ENCODE measurements around the gene ATP6V0B. TPM values are rescaled to one million over a fixed set of nuclear protein-coding genes. Genes with fewer than 3 reads are reported as not detected.

The ATP6V0B gene
- total and polyA plus RNA-seq, 10 of the 15 experiments (the other 5 are each of a cell fraction or from before 2014, with no cell fraction given) = 65.3 to 250 (median 144) TPM

DNA sequence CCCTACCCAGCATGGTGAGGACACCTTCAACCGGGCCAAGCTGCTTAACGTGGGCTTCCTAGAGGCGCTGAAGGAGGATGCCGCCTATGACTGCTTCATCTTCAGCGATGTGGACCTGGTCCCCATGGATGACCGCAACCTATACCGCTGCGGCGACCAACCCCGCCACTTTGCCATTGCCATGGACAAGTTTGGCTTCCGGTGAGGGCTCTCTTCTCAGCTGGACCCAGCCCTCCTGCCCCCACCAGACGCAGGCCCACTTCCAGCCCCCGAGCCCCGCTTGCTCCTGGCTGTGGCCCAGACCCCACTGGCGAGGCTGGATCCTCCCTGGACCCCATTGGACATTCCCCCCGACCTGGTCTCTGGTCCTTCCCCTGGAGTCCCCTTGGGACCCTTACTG is 10.1 kb downstream of the ATP6V0B start:
- Histone ChIP-seq H3K9me3 (replicated peaks; ENCODE audit: control insufficient read depth, insufficient read depth, low read length) (no peaks in the 10 kb centered on the region), H3K36me3 (ENCODE audit: control insufficient read depth in 2 of 2, insufficient read depth in 2 of 2, low read length in 1 of 2) (peaks cover 0 to 4% of the 10 kb centered on the region in 2 experiments; a peak in 3 of 4 replicates), H3K27ac (ENCODE audit: control insufficient read depth, insufficient read depth) (no peak overlapping the region), H3K4me1 (ENCODE audit: control insufficient read depth, insufficient read depth, low read length) (peaks cover 8% of the 10 kb centered on the region), H3K79me2 (ENCODE audit: control insufficient read depth, insufficient read depth, low read length) (peaks cover 9% of the 10 kb centered on the region), H3K4me3 (no peak overlapping the region), H3K9ac (ENCODE audit: control insufficient read depth, insufficient read depth, low read length) (no peak overlapping the region), H3K27me3 (replicated peaks in 1 of 2; ENCODE audit: control insufficient read depth in 2 of 2, insufficient read depth in 2 of 2, low read length in 1 of 2) (no peaks in the 10 kb centered on the region), H4K20me1 (ENCODE audit: control insufficient read depth, insufficient read depth) (no peaks in the 10 kb centered on the region), H2AFZ (ENCODE audit: control insufficient read depth, low read depth, low read length) (no peak overlapping the region), H3K4me2 (ENCODE audit: control insufficient read depth, insufficient read depth) (no peak overlapping the region)
- 88% methylated on average over 16 of the region's 16 CpGs for WGBS (ENCODE audit: insufficient coverage, insufficient replicate concordance, low lambda C conversion rate, missing lambda C conversion rate)
- in situ Hi-C loops (cut with MboI) = no loop called here
- ChIA-PET POLR2A (no interaction called here), CTCF (no interaction called here), RAD21 (ENCODE audit: unreplicated experiment) (no interaction called here), SMC1A (ENCODE audit: uncharacterized antibody, unreplicated experiment) (no interaction called here)
- ATAC-seq (no peak), FAIRE-seq (no peak), DNase-seq (ENCODE audit: low read depth, low spot score) (no peak)
- intact Hi-C loops (cut with micrococcal nuclease; ENCODE audit: unreplicated experiment) = no loop called here
- BruUV-seq (replicated peaks) = no TSS peak
- TF ChIP-seq ZZZ3 (IDR thresholded peaks at IDR 0.05; ENCODE audit: control insufficient read depth, insufficient read length, low read depth) (no peak), SP1 (IDR thresholded peaks at IDR 0.05; ENCODE audit: low read depth, low read length) (no peak), GABPA (IDR thresholded peaks at IDR 0.05; ENCODE audit: low read depth) (no peak), MYB (IDR thresholded peaks at IDR 0.05; ENCODE audit: borderline replicate concordance, low read depth, low read length) (no peak), YY1 (IDR thresholded peaks at IDR 0.05; ENCODE audit: low read depth, low read length) (no peak), IRF3 (IDR thresholded peaks at IDR 0.05) (no peak), RAD21 (IDR thresholded peaks at IDR 0.05; ENCODE audit: insufficient read depth, low read depth, low read length) (no peak), NR2C2 (IDR thresholded peaks at IDR 0.05; ENCODE audit: borderline replicate concordance, control insufficient read depth, insufficient read length, low read depth) (no peak), IKZF2 (IDR thresholded peaks at IDR 0.05) (no peak), HDAC2 (IDR thresholded peaks at IDR 0.05) (no peak), DPF2 (IDR thresholded peaks at IDR 0.05) (no peak), FOXM1 (IDR thresholded peaks at IDR 0.05; ENCODE audit: low read depth, low read length) (no peak)
- TF ChIP-seq, protein P1, sequence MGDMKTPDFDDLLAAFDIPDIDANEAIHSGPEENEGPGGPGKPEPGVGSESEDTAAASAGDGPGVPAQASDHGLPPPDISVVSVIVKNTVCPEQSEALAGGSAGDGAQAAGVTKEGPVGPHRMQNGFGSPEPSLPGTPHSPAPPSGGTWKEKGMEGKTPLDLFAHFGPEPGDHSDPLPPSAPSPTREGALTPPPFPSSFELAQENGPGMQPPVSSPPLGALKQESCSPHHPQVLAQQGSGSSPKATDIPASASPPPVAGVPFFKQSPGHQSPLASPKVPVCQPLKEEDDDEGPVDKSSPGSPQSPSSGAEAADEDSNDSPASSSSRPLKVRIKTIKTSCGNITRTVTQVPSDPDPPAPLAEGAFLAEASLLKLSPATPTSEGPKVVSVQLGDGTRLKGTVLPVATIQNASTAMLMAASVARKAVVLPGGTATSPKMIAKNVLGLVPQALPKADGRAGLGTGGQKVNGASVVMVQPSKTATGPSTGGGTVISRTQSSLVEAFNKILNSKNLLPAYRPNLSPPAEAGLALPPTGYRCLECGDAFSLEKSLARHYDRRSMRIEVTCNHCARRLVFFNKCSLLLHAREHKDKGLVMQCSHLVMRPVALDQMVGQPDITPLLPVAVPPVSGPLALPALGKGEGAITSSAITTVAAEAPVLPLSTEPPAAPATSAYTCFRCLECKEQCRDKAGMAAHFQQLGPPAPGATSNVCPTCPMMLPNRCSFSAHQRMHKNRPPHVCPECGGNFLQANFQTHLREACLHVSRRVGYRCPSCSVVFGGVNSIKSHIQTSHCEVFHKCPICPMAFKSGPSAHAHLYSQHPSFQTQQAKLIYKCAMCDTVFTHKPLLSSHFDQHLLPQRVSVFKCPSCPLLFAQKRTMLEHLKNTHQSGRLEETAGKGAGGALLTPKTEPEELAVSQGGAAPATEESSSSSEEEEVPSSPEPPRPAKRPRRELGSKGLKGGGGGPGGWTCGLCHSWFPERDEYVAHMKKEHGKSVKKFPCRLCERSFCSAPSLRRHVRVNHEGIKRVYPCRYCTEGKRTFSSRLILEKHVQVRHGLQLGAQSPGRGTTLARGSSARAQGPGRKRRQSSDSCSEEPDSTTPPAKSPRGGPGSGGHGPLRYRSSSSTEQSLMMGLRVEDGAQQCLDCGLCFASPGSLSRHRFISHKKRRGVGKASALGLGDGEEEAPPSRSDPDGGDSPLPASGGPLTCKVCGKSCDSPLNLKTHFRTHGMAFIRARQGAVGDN (IDR thresholded peaks at IDR 0.05) = no peak

All from GM12878 (cell line).